Large intestine (tissue), 3 donors: ENCODE results near the gene SEC16A. TPM values are rescaled to one million over a fixed set of nuclear protein-coding genes. Genes with fewer than 3 reads are reported as not detected.
A peak's percentile ranks its signal among the peaks of the same experiment; 100 is the strongest.

ENCODE experiments used
- DNase-seq, 2 donors: peaks; one replicate each; pipeline versions ENCODE4 v3.0.0 to v3.0.0-alpha.2; 2013
- H3K27ac ChIP-seq: one replicate; pipeline ENCODE4 v1.5.1; 2013; ENCODE audit warnings: low read length
- H3K27me3 ChIP-seq: 2 replicates; pipeline ENCODE4 v1.6.1; 2013; ENCODE audit warnings: low read length; ENCODE audit not compliant: control insufficient read depth, insufficient read depth
- H3K36me3 ChIP-seq: 2 replicates; pipeline ENCODE4 v1.6.1; 2013; ENCODE audit warnings: low read length; ENCODE audit not compliant: control insufficient read depth, insufficient read depth
- H3K4me1 ChIP-seq: one replicate; pipeline ENCODE4 v1.6.1; 2013; ENCODE audit warnings: low read length; ENCODE audit not compliant: control insufficient read depth, insufficient read depth
- H3K4me3 ChIP-seq: one replicate; pipeline ENCODE4 v1.5.1; 2013; ENCODE audit warnings: low read length
- H3K9me3 ChIP-seq: one replicate; pipeline ENCODE4 v1.6.1; 2013; ENCODE audit warnings: mild to moderate bottlenecking, low read depth, low read length, moderate library complexity; ENCODE audit not compliant: control insufficient read depth
- WGBS: methylation state at CpG from one replicate; pipeline ENCODE4 v1.1.5; 2013; ENCODE audit warnings: low lambda C conversion rate; ENCODE audit not compliant: insufficient coverage; 5-methylcytosine and 5-hydroxymethylcytosine counted together
- polyA plus RNA-seq: library from polyadenylated mRNA; unstranded; fragments of 120-200 nt; gene quantifications from one replicate; pipeline ENCODE4 v1.2.1, GENCODE V29; 2013

Gene SEC16A
- polyA plus RNA-seq, 1 donor = 51.4 TPM

GRCh38 chr9:136517012-136517743 is 34.3 kb upstream of the SEC16A start:
- Histone ChIP-seq H3K27me3 (no peaks in the 10 kb centered on the region), H3K36me3 (peaks cover 52% of the 10 kb centered on the region), H3K9me3 (peaks cover 6% of the 10 kb centered on the region), H3K4me3 (no peak overlapping the region), H3K27ac (no peak overlapping the region), H3K4me1 (peaks cover 30% of the 10 kb centered on the region)
- no CpG with 5 or more reads among the region's 37 CpGs for WGBS
- no peak for DNase-seq

- Histone ChIP-seq H3K36me3 (peaks cover 61% of the 10 kb centered on the region), H3K4me3 (no peak overlapping the region), H3K27me3 (no peaks in the 10 kb centered on the region), H3K9me3 (peaks cover 6% of the 10 kb centered on the region), H3K27ac (no peak overlapping the region), H3K4me1 (peaks cover 24% of the 10 kb centered on the region)
- no CpG with 5 or more reads among the region's 19 CpGs for WGBS
- DNase-seq = no peak
Measured at GRCh38 chr9:136516191-136516654, 33.4 kb upstream of the SEC16A start.

DNA sequence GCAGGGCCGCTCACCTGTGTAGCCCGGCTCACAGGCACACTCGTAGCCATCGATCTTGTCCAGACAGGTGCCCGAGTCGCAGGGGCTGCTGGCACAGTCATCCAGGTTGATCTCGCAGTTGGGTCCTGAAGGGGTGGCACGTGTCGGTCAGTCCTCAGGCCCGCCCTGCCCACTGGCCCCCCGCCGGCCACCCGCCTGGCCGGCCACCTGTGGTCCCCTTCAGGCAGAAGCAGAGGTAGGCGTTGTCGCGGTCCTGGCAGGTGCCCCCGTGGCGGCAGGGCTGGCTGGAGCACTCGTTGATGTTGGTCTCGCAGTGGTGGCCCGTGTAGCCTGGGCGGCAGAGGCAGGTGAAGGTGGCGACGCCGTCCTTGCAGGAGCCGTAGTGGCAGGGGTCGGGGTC is 32.4 kb upstream of the SEC16A start:
- no peak for DNase-seq
- H3K27me3 ChIP-seq = no peaks in the 10 kb centered on the region
- H3K4me3 ChIP-seq = no peak overlapping the region
- no CpG with 5 or more reads among the region's 28 CpGs for WGBS
- no peak overlapping the region for H3K27ac ChIP-seq
- H3K9me3 ChIP-seq = peaks cover 7% of the 10 kb centered on the region
- H3K36me3 ChIP-seq = peaks cover 69% of the 10 kb centered on the region
- H3K4me1 ChIP-seq = peaks cover 15% of the 10 kb centered on the region

- no peaks in the 10 kb centered on the region for H3K27me3 ChIP-seq
- H3K36me3 ChIP-seq = peaks cover 77% of the 10 kb centered on the region
- WGBS = no CpG with 5 or more reads among the region's 29 CpGs
- no peak for DNase-seq
- no peak overlapping the region for H3K4me3 ChIP-seq
- peaks cover 3% of the 10 kb centered on the region for H3K4me1 ChIP-seq
- peaks cover 9% of the 10 kb centered on the region for H3K9me3 ChIP-seq
- no peak overlapping the region for H3K27ac ChIP-seq
Measured at GRCh38 chr9:136514022-136514714, 31.3 kb upstream of the SEC16A start.

DNA sequence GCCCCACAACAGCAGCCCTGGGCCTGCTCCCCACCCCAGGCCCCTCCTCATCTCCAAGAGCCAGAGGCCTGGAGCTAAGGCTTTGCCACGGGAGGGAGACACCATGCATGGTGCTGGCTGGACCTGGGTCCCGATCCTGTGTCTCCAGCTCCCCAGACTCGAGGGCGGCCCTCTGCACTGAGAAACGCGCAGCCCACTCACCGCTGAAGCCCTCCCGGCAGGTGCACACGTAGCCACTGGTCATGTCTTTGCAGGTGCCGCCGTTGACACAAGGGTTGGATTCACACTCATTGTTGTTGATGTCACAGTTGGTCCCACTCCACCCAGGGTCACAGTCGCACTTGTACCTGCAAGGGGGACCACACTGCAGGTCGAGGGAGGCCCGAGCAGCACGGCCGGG is 30.4 kb upstream of the SEC16A start:
- H3K9me3 ChIP-seq = peaks cover 9% of the 10 kb centered on the region
- H3K4me3 ChIP-seq = no peak overlapping the region
- H3K27me3 ChIP-seq = no peaks in the 10 kb centered on the region
- no peaks in the 10 kb centered on the region for H3K4me1 ChIP-seq
- no peak for DNase-seq
- no CpG with 5 or more reads among the region's 16 CpGs for WGBS
- H3K36me3 ChIP-seq = peaks cover 77% of the 10 kb centered on the region
- H3K27ac ChIP-seq = no peak overlapping the region

GRCh38 chr9:136512651-136513071 is 29.8 kb upstream of the SEC16A start:
- peaks cover 77% of the 10 kb centered on the region for H3K36me3 ChIP-seq
- no CpG with 5 or more reads among the region's 13 CpGs for WGBS
- DNase-seq = no peak

DNA sequence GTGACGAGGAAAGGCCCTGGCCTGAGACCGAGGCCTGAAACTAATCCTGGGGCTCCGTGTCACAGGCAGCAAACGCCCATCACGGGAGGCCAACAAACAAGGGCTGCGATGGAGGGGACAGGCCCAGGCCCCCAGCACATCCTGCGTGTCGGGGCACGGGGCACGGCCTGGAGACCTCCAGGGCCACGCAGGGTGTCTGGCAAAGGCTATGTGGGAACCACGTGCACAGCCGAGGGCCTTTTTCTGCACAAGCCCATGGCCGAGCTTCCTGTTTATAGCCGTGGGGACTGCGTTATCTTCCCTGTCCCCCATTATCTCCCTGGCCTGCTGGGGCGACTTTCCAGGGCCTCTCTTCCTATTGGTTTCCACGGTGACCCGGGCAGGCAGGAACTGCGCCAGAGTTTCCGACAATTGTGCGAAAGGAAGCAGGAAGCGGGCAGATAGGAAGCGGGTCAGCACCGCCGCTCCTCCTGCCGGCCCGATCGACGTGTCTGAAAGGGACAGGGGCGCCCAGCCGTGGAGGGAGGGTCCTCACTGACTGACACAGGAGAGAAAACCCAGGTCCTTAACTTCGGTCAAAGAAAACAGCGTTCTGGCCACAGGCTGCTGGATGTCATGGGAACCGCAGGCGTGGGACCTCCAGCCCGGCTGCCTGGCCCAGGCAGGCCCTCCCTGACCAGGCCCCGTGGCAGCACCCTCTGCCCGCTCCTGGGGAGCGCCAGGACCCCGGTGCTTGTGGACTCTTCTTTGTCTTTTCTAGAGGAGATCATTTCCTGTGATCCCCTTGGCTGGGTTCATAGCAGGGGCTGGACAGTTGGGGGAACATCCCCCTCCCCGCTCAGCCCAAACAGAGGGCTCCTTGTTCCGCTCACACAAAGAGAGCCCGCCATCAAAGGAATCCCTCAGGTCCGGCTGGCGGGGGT is 29.1 kb upstream of the SEC16A start:
- Histone ChIP-seq H3K36me3 (peaks cover 79% of the 10 kb centered on the region), H3K4me1 (no peaks in the 10 kb centered on the region), H3K9me3 (peaks cover 9% of the 10 kb centered on the region), H3K27me3 (no peaks in the 10 kb centered on the region), H3K27ac (peak overlapping the region; percentile 29), H3K4me3 (no peak overlapping the region)
- DNase-seq = no peak
- WGBS = no CpG with 5 or more reads among the region's 46 CpGs

More at GRCh38 chr9:136512651-136513071, 29.8 kb upstream of the SEC16A start:
- no peaks in the 10 kb centered on the region for H3K4me1 ChIP-seq
- H3K9me3 ChIP-seq = peaks cover 9% of the 10 kb centered on the region
- no peaks in the 10 kb centered on the region for H3K27me3 ChIP-seq
- peak overlapping the region; percentile 29 for H3K27ac ChIP-seq
- no peak overlapping the region for H3K4me3 ChIP-seq

DNA sequence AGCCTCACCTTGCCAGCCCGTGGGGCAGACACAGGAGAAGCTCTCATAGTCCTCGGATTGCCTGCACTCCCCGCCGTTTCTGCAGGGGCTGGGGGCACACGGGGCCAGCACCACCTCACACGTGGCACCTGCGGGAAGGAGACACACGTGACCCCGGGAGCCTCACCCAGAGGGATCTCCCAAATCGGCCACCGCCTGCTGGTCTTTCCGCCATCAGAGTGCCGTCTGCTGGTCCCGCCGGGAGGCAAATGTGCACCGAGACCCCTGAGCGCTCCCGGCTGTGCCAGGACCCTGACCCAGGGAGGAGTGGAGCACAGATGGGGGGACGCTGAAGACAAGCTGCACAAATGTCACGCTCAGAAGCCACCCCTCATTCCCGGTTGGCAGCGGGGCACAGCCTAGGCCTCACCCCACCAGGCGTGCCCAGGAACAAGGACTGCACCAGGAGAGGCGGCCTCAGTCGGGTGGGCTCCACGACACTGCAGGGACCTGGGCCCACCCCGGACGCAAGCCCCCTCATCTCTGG is 28.4 kb upstream of the SEC16A start:
- Histone ChIP-seq H3K27ac (peak overlapping the region; percentile 12), H3K4me1 (no peaks in the 10 kb centered on the region), H3K4me3 (no peak overlapping the region), H3K9me3 (peaks cover 13% of the 10 kb centered on the region), H3K36me3 (peaks cover 86% of the 10 kb centered on the region), H3K27me3 (no peaks in the 10 kb centered on the region)
- no peak for DNase-seq
- no CpG with 5 or more reads among the region's 28 CpGs for WGBS

GRCh38 chr9:136510561-136510960 is 27.7 kb upstream of the SEC16A start:
- no peaks in the 10 kb centered on the region for H3K27me3 ChIP-seq

DNA sequence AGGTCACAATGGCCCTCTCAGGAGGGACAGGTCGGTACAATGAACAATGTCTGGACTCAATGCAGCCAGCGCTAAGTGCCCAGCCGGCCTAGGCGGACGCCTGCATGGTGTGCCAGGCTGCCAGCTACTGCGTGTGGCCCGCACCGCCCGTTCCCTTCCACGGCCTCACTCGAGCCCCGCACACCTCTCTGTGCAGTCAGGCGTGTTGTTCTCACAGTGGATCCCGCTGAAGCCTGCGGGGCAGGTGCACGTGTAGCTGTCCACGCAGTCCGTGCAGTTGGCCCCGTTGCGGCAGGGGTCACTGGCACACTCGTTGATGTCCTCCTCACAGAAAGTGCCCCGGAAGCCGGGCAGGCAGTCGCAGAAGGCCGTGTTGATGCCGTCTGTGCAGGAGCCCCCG is 26.7 kb upstream of the SEC16A start:
- peaks cover 15% of the 10 kb centered on the region for H3K9me3 ChIP-seq
- no peak overlapping the region for H3K27ac ChIP-seq
- peaks cover 89% of the 10 kb centered on the region for H3K36me3 ChIP-seq
- no peaks in the 10 kb centered on the region for H3K27me3 ChIP-seq
- DNase-seq = no peak
- WGBS = no CpG with 5 or more reads among the region's 27 CpGs
- no peaks in the 10 kb centered on the region for H3K4me1 ChIP-seq
- no peak overlapping the region for H3K4me3 ChIP-seq

More at GRCh38 chr9:136510561-136510960, 27.7 kb upstream of the SEC16A start:
- no CpG with 5 or more reads among the region's 26 CpGs for WGBS
- peaks cover 13% of the 10 kb centered on the region for H3K9me3 ChIP-seq
- no peak for DNase-seq
- peaks cover 87% of the 10 kb centered on the region for H3K36me3 ChIP-seq
- H3K4me1 ChIP-seq = no peaks in the 10 kb centered on the region
- no peak overlapping the region for H3K27ac ChIP-seq
- H3K4me3 ChIP-seq = no peak overlapping the region
